Kidney epithelial cell (primary cell): ENCODE results near the gene RIC8B. TPM values are rescaled to one million over a fixed set of nuclear protein-coding genes. Genes with fewer than 3 reads are reported as not detected.
"Not testable (repeated sequence)": the region's sequence is repeated elsewhere in the genome, so short reads cannot be mapped to it uniquely, and the experiment has no call there.

ENCODE experiments used
- DNase-seq: peaks from one replicate; pipeline ENCODE4 v3.0.0-alpha.2; 2010; ENCODE audit warnings: low read depth
- H3K27me3 ChIP-seq: 2 replicates; pipeline ENCODE4 v1.6.0; 2011; ENCODE audit warnings: low read length; ENCODE audit not compliant: control insufficient read depth, insufficient read depth
- H3K36me3 ChIP-seq: 2 replicates; pipeline ENCODE4 v1.5.1; 2011; ENCODE audit warnings: low read length; ENCODE audit not compliant: control insufficient read depth, insufficient read depth
- H3K4me3 ChIP-seq: 2 replicates; pipeline ENCODE4 v1.5.1; 2011; ENCODE audit warnings: low read depth, mild to moderate bottlenecking, control low read depth, low read length
- CTCF ChIP-seq: IDR thresholded peaks from 2 replicates; pipeline ENCODE4 v1.5.1; 2011; ENCODE audit warnings: mild to moderate bottlenecking, moderate library complexity, low read length, control low read depth, inconsistent platforms; ENCODE audit not compliant: insufficient read depth, poor library complexity, severe bottlenecking
- total RNA-seq: library from RNA; depleted of rRNA; stranded (reverse); fragments of >200 nt; gene quantifications from 2 replicates; pipeline ENCODE4 v1.2.3, GENCODE V29; 2015

Gene RIC8B, protein sequence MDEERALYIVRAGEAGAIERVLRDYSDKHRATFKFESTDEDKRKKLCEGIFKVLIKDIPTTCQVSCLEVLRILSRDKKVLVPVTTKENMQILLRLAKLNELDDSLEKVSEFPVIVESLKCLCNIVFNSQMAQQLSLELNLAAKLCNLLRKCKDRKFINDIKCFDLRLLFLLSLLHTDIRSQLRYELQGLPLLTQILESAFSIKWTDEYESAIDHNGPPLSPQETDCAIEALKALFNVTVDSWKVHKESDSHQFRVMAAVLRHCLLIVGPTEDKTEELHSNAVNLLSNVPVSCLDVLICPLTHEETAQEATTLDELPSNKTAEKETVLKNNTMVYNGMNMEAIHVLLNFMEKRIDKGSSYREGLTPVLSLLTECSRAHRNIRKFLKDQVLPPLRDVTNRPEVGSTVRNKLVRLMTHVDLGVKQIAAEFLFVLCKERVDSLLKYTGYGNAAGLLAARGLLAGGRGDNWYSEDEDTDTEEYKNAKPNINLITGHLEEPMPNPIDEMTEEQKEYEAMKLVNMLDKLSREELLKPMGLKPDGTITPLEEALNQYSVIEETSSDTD
- 8.4 and 11.3 TPM in 2 replicates for total RNA-seq

DNA sequence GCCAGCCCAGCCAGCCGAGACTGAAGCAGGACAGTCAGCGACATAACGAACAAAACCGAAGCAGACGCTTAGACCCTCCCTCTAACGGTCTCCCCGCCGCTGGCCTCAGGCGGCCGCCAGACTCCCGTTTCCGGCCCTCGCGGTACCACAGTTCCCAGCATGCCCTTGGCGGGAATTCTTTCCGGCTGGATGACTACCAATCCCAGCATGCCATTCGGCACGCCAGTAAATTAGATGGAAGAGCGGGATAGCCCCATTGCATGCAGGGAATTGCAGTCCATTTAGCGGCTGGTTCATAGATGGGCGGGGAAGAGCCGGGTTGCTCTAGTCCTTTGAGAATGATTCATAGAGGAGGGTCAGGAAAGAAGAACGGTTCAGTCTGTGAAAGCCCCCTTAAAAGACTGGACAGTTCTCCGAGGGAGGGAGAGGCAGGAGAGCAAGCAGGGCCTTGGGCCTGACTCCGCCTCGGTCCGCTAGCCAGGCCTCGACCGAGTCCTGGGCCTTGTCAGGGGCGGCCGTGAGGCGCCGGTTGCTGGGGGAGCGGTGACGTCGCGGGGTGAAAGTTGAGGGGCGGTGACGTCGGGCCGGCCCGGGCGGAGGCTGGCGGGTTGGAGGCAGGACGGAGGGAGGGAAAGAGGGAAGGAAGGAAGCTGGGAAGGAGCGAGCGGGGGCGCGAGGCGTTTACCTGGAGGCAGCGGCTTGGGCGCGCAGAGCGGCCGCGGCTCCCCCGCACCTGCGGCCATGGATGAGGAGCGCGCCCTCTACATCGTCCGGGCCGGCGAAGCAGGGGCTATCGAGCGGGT is at the start of gene RIC8B:
RIC8B (plus strand) TSS at position 678 of the 803 bp plus-strand sequence; CDS start at position 742, 64 bp downstream.
- Histone ChIP-seq H3K36me3 (no peaks in the 10 kb centered on the region), H3K27me3 (no peaks in the 10 kb centered on the region), H3K4me3 (peak within 1 kb of the TSS; percentile 83)
- TF ChIP-seq CTCF, result no peak
- peak; percentile 97 for DNase-seq

GRCh38 chr12:106724934-106725333 is 49.5 kb upstream of the RIC8B start:
- no peaks in the 10 kb centered on the region for H3K36me3 ChIP-seq
- H3K4me3 ChIP-seq, result no peak overlapping the region
- TF ChIP-seq CTCF, result no peak
- DNase-seq, result no peak
- no peaks in the 10 kb centered on the region for H3K27me3 ChIP-seq

DNA sequence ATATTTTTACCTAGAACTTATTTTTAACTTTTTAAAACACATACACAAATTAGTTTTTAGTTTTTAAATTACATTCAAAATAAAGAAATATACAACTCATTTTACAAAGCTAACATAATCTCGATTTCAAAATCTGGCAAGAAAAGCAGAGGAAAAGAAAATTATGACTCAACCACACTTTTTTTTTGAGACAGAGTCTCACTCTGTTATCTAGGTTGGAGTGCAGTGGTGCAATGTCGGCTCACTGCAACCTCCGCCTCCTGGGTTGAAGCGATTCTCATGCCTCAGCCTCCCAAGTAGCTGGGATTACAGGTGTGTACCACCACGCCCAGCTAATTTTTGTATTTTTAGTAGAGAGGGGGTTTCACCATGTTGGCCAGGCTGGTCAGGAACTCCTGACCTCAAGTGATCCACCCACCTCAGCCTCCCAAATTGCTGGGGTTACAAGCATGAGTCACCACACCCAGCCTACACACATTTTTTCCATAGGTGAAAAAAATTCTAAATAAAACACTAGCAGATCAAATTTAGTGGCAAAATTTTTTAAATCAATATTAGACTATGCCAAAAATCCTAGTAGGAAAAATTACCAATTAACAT is 47.8 kb upstream of the RIC8B start:
- H3K27me3 ChIP-seq, DNase-seq, H3K36me3 ChIP-seq, H3K4me3 ChIP-seq: not testable (repeated sequence)

- no peak for DNase-seq
- no peak for TF ChIP-seq CTCF
- Histone ChIP-seq H3K4me3 (no peak overlapping the region), H3K27me3 (no peaks in the 10 kb centered on the region), H3K36me3 (no peaks in the 10 kb centered on the region)
Observed at GRCh38 chr12:106729611-106730010, 44.9 kb upstream of the RIC8B start.

GRCh38 chr12:106732890-106733289 is 41.6 kb upstream of the RIC8B start:
- H3K27me3 ChIP-seq, result no peaks in the 10 kb centered on the region
- DNase-seq, result no peak
- no peaks in the 10 kb centered on the region for H3K36me3 ChIP-seq
- TF ChIP-seq CTCF, result no peak
- H3K4me3 ChIP-seq, result no peak overlapping the region

- Histone ChIP-seq H3K27me3 (no peaks in the 10 kb centered on the region), H3K4me3 (no peak overlapping the region), H3K36me3 (no peaks in the 10 kb centered on the region)
- no peak for TF ChIP-seq CTCF
- peak; percentile 10 for DNase-seq
Observed at GRCh38 chr12:106733660-106734059, 40.8 kb upstream of the RIC8B start.
